Activated T-cell treated with anti-CD3 and anti-CD28 coated beads, Interleukin-2, amount 50 U/mL, for 24 hours (primary cell): ENCODE measurements around the gene CERT1.

Experiments used
- DNase-seq: peaks from one replicate; pipeline ENCODE4 v3.0.0-alpha.2; 2020
- H3K27ac Mint-ChIP-seq: 2 replicates; pipeline ENCODE4 v1.8.0; 2020; ENCODE audit warnings: mild to moderate bottlenecking, mixed read lengths
- H3K27me3 Mint-ChIP-seq: 2 replicates; pipeline ENCODE4 v1.8.0; 2020; ENCODE audit warnings: mixed read lengths
- H3K36me3 Mint-ChIP-seq: 2 replicates; pipeline ENCODE4 v1.8.0; 2020; ENCODE audit warnings: low read depth, mixed read lengths
- H3K4me1 Mint-ChIP-seq: 2 replicates; pipeline ENCODE4 v1.8.0; 2020; ENCODE audit warnings: low read depth, mixed read lengths
- H3K4me3 Mint-ChIP-seq: 2 replicates; pipeline ENCODE4 v1.8.0; 2020; ENCODE audit warnings: mild to moderate bottlenecking, moderate library complexity, mixed read lengths
- H3K9me3 Mint-ChIP-seq: 2 replicates; pipeline ENCODE4 v1.8.0; 2020; ENCODE audit warnings: mixed read lengths

Gene CERT1

DNA sequence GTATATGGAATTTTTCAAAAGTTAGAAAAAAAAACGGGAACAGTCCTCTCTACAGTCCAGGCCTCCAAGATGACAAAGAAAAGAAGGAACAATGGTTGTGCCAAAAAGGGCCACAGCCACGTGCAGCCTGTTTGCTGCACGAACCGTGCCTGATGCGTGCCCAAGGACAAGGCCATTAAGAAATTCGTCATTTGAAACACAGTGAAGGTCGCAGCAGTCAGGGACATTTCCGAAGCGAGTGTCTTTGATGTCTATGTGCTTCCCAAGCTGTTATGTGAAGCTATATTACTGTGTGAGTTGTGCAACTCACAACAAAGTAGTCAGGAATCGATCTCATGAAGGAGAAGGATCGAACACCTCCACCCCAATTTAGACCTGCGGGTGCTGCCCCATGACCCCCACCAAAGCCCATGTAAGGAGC lies 137.0 kb downstream of the CERT1 start:
- Mint-ChIP-seq H3K4me1 (no peaks in the 10 kb centered on the region), H3K27ac (no peak overlapping the region), H3K4me3 (no peak overlapping the region), H3K36me3 (peaks cover 55% of the 10 kb centered on the region), H3K27me3 (no peaks in the 10 kb centered on the region), H3K9me3 (no peaks in the 10 kb centered on the region)
- DNase-seq: no peak

DNA sequence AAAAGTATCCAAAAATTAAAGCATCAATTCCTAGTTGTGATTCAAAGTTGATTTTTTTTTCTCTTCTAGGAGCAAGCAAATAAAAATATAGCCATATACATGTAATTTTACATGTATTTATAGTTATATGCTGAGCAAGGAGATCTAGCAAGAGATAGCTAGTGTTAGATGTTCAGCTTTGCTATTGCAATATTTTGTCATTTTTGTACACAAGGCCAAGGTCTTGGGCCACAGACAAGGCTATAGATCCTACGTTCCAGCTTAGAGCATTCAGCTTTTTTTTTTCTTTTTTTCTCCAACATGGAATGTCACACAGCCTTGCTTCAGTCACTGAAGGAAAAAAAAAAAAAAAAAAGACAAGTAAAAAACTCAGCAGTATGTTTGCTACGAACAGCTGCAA lies 137.6 kb downstream of the CERT1 start:
- H3K27me3 Mint-ChIP-seq: no peaks in the 10 kb centered on the region

DNA sequence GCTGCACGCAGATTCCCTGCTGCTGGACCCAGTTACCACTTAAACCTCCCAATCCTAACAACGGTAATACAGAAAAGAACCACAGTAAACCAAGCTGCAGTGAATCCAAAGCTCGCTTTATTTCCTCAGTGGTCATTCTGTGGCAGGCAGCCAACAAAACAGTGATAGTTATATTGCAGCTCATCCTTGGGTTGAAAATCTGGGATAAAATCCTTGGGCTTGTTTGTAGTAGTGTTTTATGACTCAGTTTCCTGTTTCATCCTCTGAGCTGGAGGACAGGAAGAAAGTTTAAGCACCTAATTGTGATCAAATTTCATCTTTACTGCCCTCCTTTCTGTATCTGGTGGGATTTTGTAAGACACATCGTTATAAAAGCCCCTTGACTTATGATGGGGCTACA lies 143.0 kb downstream of the CERT1 start:
- H3K4me1 Mint-ChIP-seq: peaks cover 7% of the 10 kb centered on the region
- H3K27me3 Mint-ChIP-seq: no peaks in the 10 kb centered on the region
- no peaks in the 10 kb centered on the region for H3K9me3 Mint-ChIP-seq
- no peak overlapping the region for H3K27ac Mint-ChIP-seq
- H3K36me3 Mint-ChIP-seq: peaks cover 19% of the 10 kb centered on the region
- DNase-seq: no peak
- H3K4me3 Mint-ChIP-seq: no peak overlapping the region

More for the DNA sequence above, 137.6 kb downstream of the CERT1 start:
- Mint-ChIP-seq H3K4me3 (no peak overlapping the region), H3K36me3 (peaks cover 54% of the 10 kb centered on the region), H3K27ac (no peak overlapping the region), H3K4me1 (no peaks in the 10 kb centered on the region), H3K9me3 (no peaks in the 10 kb centered on the region)
- no peak for DNase-seq

DNA sequence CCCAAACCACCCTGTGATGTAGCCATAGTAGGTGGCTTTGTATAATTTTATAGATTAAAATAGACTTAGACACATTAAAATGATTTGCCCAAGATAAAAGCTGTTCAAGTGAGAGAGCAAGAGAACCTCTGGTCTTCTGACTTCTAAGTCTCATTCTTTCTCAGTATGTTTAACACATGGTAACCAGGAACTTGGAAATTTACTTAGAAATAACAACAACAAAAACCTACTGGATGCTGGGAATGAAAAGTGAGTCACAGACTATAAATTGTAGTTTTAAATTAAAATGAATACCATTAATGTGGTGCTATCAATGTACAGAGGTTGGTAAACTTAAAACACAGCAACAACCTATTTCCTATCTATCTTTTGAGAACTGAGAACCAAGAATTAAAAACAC lies 144.0 kb downstream of the CERT1 start:
- H3K27me3 Mint-ChIP-seq: no peaks in the 10 kb centered on the region
- no peak for DNase-seq
- H3K36me3 Mint-ChIP-seq: peaks cover 21% of the 10 kb centered on the region
- H3K9me3 Mint-ChIP-seq: no peaks in the 10 kb centered on the region
- H3K4me1 Mint-ChIP-seq: peaks cover 7% of the 10 kb centered on the region
- H3K27ac Mint-ChIP-seq: no peak overlapping the region
- no peak overlapping the region for H3K4me3 Mint-ChIP-seq

DNA sequence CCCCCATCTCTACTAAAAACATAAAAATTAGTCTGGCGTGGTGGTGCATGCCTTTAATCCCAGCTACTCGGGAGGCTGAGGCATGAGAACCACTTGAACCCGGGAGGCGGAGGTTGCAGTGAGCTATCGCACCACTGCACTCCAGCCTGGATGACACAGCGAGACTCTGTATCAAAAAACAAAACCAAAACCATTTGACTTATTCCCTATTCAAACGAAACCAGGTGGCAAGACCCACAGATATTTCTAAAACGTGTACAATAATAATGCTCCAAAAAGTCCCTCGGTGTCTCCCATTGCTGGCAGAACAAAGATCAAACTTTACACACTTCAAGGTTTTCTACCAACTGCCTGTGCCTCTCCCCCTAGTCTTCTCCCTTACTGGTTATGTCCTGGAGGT lies 144.6 kb downstream of the CERT1 start:
- Mint-ChIP-seq H3K27me3 (no peaks in the 10 kb centered on the region), H3K36me3 (peaks cover 27% of the 10 kb centered on the region), H3K4me3 (no peak overlapping the region), H3K4me1 (peaks cover 7% of the 10 kb centered on the region), H3K9me3 (no peaks in the 10 kb centered on the region), H3K27ac (peak overlapping the region; percentile 54)
- no peak for DNase-seq

DNA sequence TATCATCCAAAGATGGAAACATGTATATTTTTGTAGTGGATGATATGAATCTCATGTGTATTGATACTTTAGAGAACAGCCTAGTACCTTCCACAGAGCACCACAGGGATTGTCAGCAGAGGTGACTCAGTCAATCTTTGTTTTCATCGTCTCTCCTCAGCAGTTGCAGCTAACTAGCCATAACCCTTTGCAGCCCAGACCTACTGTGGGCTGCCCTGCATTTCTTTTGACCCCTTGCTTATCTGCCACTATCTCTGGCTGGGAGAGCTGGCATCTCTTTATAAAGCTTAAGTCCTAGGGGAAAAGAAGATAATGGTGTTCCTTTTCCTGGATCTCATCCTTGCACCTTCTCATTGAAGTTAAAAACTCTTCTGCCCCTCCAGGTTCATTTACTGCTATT lies 145.7 kb downstream of the CERT1 start:
- H3K9me3 Mint-ChIP-seq: no peaks in the 10 kb centered on the region

DNA sequence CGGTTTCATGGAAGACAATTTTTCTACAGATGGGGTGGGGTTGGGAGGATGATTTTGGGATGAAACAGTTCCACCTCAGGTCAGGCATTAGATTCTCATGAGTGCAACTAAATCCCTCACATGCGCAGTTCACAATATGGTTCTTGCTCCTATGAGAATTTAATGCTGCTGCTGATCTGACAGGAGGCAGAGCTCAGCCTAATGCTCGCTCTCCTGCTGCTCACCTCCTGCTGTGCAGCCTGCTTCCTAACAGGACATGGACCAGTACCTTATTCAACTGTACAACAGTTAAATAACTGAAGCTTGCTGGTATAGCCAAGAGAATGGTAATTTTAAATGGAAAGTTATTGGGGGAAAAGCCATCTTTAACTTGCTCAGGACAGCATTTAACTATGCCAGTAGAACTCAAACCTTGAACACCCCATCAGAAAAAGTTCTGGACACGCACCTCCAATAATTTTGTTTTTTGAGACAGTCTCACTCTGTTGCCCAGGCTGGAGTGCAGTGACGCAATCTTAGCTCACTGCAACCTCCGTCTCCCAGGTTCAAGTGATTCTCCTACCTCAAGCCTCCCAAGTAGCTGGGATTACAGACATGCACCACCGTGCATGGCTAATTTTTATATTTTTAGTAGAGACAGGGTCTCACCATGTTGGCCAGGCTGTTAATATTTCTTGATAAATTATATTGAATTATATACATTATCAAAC lies 146.7 kb downstream of the CERT1 start:
- Mint-ChIP-seq H3K9me3 (no peaks in the 10 kb centered on the region), H3K36me3 (peaks cover 45% of the 10 kb centered on the region), H3K4me1 (peaks cover 7% of the 10 kb centered on the region), H3K27ac (no peak overlapping the region), H3K4me3 (no peak overlapping the region), H3K27me3 (no peaks in the 10 kb centered on the region)
- no peak for DNase-seq

More for the DNA sequence above, 145.7 kb downstream of the CERT1 start:
- peaks cover 37% of the 10 kb centered on the region for H3K36me3 Mint-ChIP-seq
- H3K4me3 Mint-ChIP-seq: no peak overlapping the region
- H3K27me3 Mint-ChIP-seq: no peaks in the 10 kb centered on the region
- H3K4me1 Mint-ChIP-seq: peaks cover 7% of the 10 kb centered on the region
- H3K27ac Mint-ChIP-seq: no peak overlapping the region
- DNase-seq: no peak

DNA sequence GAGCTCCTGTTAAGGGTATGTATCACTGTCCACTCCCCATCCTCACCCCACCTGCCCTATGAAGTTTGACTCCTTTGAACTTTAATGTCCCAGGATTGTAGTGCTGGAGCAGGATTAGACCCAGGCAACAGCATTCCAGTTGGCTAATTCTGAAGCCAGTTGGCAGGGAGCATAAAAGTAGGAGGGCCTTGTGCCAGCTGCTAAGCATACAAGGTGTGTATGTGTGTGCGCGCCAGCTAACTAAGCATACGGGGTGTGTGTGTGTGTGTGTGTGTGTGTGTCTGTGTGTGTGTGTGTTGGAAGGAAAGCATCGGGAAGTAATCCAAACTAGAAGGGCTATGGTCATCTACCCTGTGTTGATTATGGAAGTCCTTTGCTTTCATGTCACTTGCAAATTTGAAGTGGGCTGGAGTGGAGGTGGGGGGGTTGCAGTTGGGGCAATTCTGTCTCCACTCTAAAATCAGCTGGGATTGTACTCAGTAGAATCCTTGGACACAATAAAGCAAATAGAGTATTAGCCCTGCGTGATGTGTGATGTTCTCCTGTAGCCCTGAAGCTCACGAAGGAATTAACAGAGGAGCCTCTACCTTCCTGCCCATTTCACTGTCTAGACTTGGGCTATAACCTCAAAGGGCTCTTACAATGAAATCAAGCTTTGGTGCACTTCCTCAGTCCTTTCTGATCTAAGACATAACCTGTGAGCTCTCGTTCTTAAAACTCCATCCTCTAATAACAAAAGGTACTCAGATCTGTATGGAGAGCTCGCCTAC lies 147.5 kb downstream of the CERT1 start:
- Mint-ChIP-seq H3K4me1 (peaks cover 7% of the 10 kb centered on the region), H3K36me3 (peaks cover 46% of the 10 kb centered on the region), H3K27me3 (no peaks in the 10 kb centered on the region), H3K4me3 (no peak overlapping the region), H3K27ac (no peak overlapping the region), H3K9me3 (no peaks in the 10 kb centered on the region)
- no peak for DNase-seq

DNA sequence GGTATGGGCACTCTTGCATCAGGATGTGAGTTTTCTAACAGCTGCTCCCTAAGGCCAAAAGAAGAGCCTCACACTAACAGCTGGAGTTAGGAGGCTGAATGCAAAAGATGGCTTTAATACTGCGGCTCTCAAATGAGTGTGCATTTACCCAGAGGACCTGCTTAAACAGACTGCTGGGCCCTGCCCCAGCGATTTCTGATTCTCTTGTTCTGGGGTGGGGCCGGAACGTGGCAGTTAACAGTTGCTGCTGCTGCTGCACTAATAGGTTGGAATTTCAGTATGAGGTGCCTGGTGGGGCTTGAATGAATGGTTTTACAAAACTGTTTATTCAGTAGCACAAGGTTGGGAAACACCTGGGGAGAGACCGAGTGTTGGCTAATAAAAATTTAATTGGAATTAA lies 148.3 kb downstream of the CERT1 start:
- H3K9me3 Mint-ChIP-seq: no peaks in the 10 kb centered on the region
- no peak overlapping the region for H3K27ac Mint-ChIP-seq
- DNase-seq: no peak
- H3K36me3 Mint-ChIP-seq: peaks cover 52% of the 10 kb centered on the region
- H3K27me3 Mint-ChIP-seq: no peaks in the 10 kb centered on the region
- peaks cover 7% of the 10 kb centered on the region for H3K4me1 Mint-ChIP-seq
- no peak overlapping the region for H3K4me3 Mint-ChIP-seq

DNA sequence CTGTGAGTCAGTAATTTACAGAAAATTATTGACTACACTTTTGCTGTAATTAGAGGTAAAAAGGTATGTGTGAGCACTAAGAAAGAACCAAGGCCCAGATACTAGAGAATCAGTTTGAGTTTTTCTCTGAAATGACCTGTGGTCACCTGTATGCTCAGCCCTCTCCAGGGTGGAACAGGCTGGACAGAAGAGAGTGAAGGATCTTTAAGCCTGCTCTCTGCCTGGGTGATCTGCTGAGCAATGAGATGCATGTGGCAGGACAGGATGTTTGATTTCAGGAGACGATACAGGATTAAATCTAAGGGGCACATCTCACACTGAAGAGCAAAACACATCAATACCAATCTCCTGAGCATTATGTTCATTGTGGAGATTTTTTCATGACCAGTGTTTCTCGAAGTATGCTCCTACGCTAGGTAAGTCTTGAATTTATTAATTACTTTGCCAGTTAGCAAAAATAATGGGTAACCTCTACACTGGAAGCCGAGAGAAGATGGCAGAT lies 148.9 kb downstream of the CERT1 start:
- DNase-seq: no peak
- peaks cover 58% of the 10 kb centered on the region for H3K36me3 Mint-ChIP-seq
- H3K4me3 Mint-ChIP-seq: no peak overlapping the region
- no peaks in the 10 kb centered on the region for H3K27me3 Mint-ChIP-seq
- peaks cover 9% of the 10 kb centered on the region for H3K4me1 Mint-ChIP-seq
- no peaks in the 10 kb centered on the region for H3K9me3 Mint-ChIP-seq
- peak overlapping the region; percentile 48 for H3K27ac Mint-ChIP-seq

DNA sequence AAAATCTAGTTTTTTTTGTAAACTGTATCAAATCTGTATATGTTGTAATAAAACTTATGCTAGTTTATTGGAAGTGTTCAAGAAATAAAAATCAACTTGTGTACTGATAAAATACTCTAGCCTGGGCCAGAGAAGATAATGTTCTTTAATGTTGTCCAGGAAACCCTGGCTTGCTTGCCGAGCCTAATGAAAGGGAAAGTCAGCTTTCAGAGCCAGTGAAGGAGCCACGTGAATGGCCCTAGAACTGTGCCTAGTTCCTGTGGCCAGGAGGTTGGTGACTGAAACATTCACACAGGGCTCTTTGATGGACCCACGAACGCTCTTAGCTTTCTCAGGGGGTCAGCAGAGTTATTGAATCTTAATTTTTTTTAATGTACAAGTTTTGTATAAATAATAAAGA lies 150.1 kb downstream of the CERT1 start:
- Mint-ChIP-seq H3K4me3 (no peak overlapping the region), H3K9me3 (no peaks in the 10 kb centered on the region), H3K4me1 (peaks cover 4% of the 10 kb centered on the region), H3K27me3 (no peaks in the 10 kb centered on the region), H3K36me3 (peaks cover 70% of the 10 kb centered on the region), H3K27ac (no peak overlapping the region)
- no peak for DNase-seq

DNA sequence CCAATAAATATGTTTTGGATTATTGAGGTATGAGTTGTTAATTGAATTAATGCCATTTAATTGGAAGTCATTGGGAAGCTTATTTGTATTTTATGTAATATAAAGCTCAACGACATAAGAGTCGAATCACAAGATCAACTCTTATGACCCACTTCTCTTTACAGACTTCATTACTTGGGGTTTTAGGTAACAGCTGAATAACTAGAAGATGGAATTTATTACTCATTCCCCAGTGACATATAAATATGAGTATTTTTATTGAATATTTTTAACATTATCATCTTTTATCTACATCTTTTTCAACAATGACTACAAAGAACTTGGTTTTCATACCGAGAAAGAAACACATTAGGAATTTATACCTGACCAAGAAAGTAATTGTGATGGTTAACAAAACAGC lies 153.3 kb downstream of the CERT1 start:
- H3K4me1 Mint-ChIP-seq: peaks cover 4% of the 10 kb centered on the region
- no peak overlapping the region for H3K27ac Mint-ChIP-seq
- H3K4me3 Mint-ChIP-seq: no peak overlapping the region
- peaks cover 93% of the 10 kb centered on the region for H3K36me3 Mint-ChIP-seq
- no peak for DNase-seq
- no peaks in the 10 kb centered on the region for H3K27me3 Mint-ChIP-seq
- H3K9me3 Mint-ChIP-seq: no peaks in the 10 kb centered on the region

DNA sequence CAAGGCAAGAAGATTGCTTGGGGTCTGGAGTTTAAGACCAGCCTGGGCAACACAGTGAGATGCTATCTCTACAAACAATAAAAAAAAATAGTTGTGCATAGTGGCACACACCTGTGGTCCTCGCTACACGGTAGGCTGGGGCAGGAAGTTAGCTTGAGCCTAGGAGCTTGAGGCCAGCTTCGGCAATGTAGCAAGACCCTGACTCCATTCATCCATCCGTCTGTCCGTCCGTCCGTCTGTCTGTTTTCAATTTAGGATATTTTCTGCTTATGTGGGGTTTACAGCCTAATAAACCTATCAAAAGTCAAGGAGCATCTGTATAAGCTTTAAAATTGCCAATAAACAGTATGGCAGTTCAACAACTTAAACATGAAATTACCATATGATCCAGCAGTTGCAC lies 154.7 kb downstream of the CERT1 start:
- no peak overlapping the region for H3K27ac Mint-ChIP-seq
- H3K4me1 Mint-ChIP-seq: peaks cover 7% of the 10 kb centered on the region
- H3K9me3 Mint-ChIP-seq: no peaks in the 10 kb centered on the region
- H3K27me3 Mint-ChIP-seq: no peaks in the 10 kb centered on the region
- no peak overlapping the region for H3K4me3 Mint-ChIP-seq
- peaks cover 90% of the 10 kb centered on the region for H3K36me3 Mint-ChIP-seq
- no peak for DNase-seq

DNA sequence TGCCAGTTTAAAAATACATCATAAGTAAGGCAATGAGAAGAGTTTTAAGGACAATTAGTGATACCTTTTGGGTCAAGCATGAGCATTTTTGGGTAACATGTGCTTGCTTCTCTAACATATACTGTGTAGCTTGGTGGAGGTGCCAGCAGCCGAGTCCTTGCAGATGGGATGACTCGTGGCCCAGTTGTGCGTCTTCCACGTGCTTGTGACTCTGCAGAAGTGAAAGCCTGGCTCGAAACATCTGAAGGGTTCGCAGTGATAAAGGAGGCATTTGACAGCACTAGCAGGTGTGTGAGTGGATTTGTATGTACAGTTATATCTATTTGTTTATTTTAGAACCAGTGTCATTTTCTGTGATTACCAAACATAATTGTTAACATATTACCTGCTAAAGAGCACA lies 156.2 kb downstream of the CERT1 start:
- H3K27me3 Mint-ChIP-seq: no peaks in the 10 kb centered on the region
- H3K9me3 Mint-ChIP-seq: no peaks in the 10 kb centered on the region
- H3K4me1 Mint-ChIP-seq: peaks cover 22% of the 10 kb centered on the region
- no peak overlapping the region for H3K27ac Mint-ChIP-seq
- no peak for DNase-seq
- peaks cover 91% of the 10 kb centered on the region for H3K36me3 Mint-ChIP-seq
- no peak overlapping the region for H3K4me3 Mint-ChIP-seq
